ENCODE data around the gene CCDC87.
"Not testable (repeated sequence)": the region's sequence is repeated elsewhere in the genome, so short reads cannot be mapped to it uniquely, and the experiment has no call there.

CCDC87 gene

GRCh38 chr11:66616379-66617154 is 23.7 kb upstream of the CCDC87 start, which contains the start of gene RBM14:
RBM14 (plus strand) TSS chr11:66616630; CDS start chr11:66616721, 91 bp downstream.
- peak; percentile 92 for DNase-seq

DNA sequence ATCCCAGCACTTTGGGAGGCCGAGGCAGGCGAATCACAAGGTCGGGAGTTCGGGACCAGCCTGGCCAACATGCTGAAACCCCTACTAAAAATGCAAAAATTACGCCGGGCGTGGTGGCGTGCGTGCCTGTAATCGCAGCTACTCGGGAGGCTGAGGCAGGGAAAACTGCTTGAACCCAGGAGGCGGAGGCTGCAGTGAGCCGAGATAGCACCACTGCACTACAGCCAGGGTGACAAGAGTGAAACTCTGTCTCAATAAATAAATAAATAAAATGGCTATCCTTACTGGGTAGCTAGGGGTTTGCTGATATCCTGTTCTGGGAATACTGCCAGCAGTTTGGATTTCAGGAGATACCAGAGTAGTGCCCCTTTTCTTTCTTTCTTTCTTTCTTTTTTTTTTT is 21.2 kb upstream of the CCDC87 start:
- no peak for DNase-seq

DNA sequence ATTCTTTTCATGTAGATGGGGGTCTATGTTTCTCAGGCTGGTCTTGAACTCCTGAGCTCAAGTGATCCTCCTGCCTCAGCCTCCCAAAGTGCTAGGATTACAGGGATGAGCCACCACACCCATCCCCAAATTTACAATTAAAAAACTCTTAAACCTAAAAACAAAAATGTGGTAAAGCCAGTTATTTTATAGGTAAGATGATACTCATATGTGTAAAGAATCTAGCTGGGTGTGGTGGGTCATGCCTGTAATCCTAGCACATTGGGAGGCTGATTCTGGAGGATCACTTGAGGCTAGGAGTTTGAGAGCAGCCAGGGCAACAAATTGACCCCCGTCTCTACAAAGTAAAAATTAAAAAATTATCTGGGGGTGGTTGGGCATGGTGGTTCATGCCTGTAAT is 19.6 kb upstream of the CCDC87 start:
- no peak for DNase-seq

DNA sequence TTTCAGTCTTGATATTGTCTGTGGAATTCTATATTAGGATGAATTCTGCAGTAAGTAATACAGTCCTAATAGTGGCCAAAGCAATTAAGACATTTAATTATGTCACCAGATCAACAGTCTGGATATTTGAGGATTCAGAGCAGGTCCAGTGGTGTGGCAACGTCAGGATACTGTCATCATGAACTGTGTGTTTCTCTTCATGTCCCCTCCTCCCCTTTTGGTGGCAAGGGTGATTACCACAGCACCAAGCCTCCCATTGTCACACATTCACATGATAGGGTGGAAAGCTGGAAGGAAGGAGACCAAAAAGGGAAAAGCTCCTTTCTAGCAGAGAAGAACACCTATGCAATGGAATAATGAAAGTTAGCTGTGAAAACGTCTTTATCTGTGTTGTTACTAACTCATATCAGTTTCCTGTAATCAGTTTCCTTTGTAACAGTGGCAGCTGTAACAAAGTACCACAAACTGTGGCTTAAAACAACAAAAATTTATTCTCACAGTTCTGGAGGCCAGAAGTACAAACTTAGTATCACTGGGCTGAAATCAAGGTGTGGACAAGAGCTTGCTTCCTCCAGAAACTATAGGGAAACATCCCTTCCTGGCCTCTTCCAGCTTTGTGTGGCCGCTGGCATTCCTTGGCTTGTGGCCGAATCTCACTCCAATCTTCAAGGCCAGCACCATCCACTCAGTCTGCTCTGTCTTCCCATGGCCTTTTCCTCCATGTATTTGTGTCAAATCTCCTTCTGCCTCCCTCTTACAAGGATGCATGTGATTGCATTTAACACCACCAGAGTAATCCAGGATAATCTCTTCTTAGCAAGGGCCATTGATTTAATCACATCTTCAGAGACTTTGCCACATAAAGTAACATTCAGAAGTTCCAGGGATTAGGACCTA is 17.1 kb upstream of the CCDC87 start:
- DNase-seq: no peak

DNA sequence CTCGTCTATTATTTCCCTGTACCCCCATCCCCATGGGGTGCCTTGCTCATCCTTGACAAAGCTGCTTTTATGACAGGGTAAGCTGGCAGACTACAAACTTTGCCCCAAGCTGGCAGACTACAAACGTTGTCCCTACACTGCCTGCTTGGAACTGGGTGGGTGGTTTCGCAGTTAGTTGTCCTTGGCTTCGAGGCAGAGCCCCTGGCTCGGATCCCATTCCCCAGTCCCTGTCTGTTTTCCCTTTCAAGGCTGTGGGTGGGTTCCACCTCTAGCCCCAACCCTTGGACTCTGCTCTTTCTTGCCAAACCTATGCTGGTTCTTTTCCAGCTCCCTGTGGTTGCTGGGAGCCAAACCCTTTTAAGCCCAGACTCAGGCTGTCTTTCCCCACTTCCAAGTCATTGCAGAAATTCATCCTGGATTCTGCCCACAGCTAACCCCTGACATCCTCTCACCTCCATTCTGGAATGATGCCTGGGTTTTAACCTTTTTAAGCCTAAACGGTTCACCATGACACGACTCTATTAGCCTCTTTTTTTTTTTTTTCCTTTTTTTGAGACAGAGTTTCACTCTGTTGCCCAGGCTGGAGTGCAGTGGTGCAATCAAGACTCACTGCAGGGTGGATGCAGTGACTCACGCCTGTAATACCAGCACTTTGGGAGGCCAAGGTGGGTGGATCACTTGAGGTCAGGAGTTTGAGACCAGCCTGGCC is 14.4 kb upstream of the CCDC87 start:
- DNase-seq: no peak

DNA sequence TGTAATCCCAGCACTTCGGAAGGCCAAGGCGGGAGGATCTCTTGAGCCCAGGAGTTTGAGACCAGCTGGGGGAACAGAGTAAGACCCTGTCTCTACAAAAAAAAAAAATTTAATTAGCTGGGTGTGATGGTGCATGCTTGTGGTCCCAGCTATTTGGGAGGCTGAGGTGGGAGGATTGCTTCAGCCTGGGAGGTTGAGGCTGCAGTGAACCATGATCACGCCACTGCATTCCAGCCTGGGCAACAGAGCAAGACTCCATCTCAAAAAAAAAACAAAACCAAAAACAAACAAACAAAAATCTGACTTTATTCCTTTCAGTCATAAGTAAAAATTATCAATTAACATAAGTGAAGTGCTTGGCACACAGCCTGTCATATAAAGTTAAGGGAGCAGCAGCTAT is 13.7 kb upstream of the CCDC87 start:
- not testable (repeated sequence) for DNase-seq

- no peak for DNase-seq
Observed at GRCh38 chr11:66604155-66604554, 11.3 kb upstream of the CCDC87 start.

DNA sequence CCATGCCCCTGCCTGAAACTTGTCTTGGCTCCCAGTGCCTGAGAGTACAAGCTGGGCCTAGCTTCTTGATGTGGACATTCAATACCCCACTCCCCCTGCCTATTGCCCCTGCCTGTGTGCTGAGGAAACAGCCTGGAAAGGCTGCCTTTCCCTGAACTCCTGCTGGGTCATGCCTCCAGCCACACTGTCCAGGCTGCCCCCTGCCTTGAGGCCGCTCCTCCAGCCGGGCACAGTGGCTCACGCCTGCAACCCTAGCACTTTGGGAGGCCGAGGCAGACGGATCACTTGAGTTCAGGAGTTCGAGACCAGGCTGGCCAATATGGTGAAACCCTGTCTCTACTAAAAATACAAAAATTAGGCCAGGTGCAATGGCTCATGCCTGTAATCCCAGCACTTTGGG is 10.2 kb upstream of the CCDC87 start:
- DNase-seq: no peak

- DNase-seq: no peak
Observed at GRCh38 chr11:66600631-66601233, 7.9 kb upstream of the CCDC87 start.

DNA sequence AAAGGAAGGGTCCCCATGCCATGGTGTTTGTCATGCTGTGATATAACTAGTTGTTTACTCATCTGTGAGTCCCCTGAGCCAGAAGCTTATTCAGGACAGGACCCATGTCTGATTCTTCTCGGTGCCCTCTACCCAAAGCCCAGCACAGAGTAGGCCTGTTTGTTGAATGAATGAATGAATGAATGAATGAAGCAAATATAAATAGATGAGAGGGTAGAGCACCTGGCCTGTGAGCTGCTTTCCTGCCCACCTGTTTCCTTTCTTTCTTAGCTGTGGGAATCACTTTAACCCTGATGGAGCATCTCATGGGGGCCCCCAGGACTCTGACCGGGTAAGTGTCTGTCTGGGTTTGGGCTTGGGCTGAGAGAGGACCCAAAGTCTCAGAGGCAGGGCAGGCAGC is 7.4 kb upstream of the CCDC87 start:
- peak; percentile 0 for DNase-seq

GRCh38 chr11:66598993-66599392 is 6.1 kb upstream of the CCDC87 start:
- no peak for DNase-seq

GRCh38 chr11:66595245-66595904 is 2.5 kb upstream of the CCDC87 start:
- peak; percentile 44 for DNase-seq

- DNase-seq: no peak
Observed at GRCh38 chr11:66593650-66594049, 787 bp upstream of the CCDC87 start.

GRCh38 chr11:66593303-66593635 is 406 bp upstream of the CCDC87 start:
- DNase-seq: no peak

DNA sequence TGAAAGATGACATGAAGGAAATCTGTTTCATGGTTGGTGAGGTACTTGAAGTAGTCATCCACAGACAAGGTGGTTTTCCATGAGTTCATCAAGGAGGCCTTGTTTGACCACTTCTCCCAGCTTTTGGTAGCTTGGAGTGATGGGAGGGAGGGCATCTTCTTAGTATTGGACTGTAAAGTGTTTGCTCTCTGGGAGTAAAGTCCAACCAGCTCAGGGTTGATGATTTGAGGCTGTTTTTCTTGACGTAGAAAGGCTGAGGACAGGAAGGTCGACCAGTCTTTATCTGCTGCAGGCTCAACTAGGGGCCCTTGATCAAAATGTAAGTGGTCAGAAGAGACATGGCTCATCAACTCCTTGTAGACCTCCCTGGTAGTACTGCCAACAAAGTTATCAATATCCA is 1.7 kb downstream of the CCDC87 start:
- DNase-seq: no peak

DNA sequence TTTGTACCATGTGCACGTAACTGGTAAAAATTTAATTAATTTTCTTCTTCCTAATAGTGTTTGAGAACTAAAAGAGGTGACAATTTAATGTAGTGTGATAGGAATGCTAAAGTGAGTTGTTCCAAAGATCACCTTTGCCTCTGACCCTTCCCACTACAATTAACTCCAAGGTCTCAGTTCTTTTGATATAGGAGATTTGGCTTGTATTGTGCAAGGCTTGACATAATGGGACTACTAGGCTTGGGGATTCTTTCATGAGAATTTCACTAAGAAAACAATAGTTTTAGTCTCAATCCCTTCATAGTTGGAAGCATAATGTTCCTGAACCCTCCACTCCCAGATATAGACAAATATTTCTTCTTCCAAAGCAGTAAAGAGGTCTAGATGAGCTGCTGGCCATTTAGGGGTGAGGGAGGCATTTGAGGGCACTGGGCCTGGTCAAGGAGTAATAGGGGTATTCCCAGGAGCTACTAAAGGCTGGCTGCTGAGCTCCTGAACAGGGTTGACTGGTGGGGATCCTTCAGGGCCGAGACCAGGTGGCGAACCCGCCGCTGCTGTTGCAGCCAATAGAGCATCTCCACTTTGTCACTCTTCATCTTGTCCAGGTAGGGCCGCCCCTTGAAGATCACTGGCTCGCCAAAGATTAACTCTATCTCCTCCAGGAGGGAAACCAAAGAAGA is 2.7 kb downstream of the CCDC87 start:
- no peak for DNase-seq

DNA sequence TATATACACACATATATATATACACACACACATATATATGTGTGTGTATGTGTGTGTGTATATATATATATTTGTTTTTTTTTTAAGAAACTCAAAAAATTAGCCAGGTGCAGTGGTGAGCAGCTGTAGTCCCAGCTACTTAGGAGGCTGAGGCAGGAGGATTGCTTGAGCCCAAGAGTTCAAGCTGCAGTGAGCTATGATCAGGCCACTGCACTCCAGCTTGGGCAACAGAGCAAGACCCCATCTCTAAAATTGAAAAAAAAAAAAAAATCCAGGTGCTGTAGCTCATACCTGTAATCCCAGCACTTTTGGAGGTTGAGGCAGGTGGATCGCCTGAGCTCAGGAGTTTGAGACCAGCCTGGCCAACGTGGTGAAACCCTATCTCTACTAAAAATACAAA is 3.5 kb downstream of the CCDC87 start:
- DNase-seq: not testable (repeated sequence)

DNA sequence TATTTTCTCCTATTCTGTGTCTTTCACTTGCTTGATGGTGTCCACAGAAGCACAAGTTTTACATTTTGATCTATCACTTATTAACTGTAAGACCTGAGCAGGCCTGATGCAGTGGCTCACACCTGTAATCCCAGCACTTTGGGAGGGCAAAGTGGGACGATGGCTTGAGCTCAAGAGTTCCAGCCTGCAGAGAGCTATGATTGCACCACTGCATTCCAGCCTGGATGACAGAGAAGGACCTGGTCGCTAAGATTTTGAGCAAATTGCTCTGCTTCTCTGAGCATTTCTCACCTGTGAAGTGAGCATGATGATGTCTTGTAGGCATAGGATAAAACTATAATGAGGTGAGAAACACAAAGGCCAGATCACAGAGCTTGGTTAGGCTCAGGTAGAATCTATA is 6.7 kb downstream of the CCDC87 start:
- DNase-seq: no peak

- not testable (repeated sequence) for DNase-seq
Observed at GRCh38 chr11:66585447-66585846, 7.4 kb downstream of the CCDC87 start.

DNA sequence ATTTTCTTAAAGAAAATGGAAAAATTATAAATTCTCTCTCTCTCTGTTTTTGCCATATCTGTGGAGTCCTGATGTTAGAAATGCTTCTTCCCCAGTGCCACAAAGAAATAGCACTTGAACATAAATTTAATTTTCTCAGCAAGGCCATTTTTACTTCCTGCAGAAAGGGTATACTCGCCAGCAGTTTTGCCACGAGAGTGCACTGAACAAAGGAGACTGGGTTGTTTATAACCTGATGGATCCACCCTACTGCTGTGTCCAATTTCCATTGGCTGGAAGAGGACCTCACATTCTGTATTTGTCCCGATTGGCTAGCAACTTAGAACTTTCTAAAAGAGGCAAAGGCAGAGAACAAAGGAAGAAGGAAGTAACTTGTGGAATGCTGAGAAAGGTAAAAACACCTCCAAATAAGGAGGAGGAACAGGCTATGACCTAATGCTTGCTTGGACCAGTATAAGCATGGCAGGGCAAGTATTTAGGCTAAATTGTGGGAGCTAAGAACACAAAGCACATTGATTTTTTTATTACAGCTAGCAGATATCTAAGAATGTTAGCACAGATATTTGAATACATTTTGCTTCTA is 10.2 kb downstream of the CCDC87 start:
- not testable (repeated sequence) for DNase-seq

DNA sequence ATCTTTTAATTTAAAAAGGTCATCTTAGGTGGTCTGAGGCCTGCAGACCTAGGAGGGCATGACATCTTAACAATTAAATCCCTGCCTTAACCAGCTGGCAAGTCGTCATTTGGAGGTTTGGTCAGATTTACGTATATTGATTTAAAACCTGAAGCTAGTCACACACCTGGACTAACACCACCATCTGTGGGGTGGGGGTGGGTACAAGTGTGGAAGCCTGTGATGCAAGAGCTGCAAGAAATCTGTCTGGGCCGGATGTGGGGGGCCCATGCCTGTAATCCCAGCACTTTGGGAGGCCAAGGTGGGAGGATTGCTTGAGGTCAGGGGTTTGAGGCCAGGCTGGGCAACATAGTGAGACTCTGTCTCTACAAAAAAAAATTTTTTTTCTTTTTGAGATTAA is 11.6 kb downstream of the CCDC87 start:
- no peak for DNase-seq

DNA sequence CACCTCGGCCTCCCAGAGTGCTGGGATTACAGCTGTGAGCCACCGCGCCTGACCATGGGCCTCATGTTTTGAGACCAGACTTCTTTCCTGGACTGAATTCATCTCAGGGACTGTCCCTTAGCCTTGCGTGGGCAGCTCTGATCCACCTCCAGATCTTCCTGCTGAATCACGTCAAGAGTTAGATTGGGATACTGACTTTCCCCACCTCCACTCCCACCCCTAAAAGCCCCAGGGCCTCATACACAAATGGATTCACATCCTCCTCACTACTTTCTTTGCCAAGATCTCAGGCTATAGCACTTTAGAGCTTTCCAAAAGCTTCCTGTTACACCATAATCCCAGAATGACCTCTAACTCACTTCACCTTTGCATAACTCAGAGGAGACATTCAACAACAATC is 12.1 kb downstream of the CCDC87 start:
- no peak for DNase-seq

All from SIG-M5 (cell line).